NK-92 treated with Interleukin-12 subunit alpha and Interleukin-12 subunit beta, amount 100 ng/mL, for 24 hours (cell line): ENCODE measurements around the gene OR4A15.

Experiments used
- DNase-seq: peaks from one replicate; lab custom pipeline; 2025; lab: John Stamatoyannopoulos, UW

Gene OR4A15

DNA sequence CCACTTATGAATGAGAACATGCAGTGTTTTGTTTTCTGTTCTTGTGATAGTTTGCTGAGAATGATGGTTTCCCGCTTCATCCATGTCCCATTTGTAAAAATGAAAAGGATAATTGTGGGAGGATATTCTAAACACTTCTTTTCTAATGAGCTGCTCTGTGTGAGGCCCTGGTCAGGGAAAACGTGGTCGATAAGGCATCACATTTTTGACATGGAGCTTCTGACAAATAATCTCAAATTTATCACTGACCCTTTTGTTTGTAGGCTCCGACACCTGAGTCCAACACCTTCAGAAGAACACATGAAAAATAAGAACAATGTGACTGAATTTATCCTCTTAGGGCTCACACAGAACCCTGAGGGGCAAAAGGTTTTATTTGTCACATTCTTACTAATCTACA is at the start of gene OR4A15:
Gene OR4A15, plus strand, starts transcription at position 301 of the 400 bp plus-strand sequence. Its CDS starts 0 bp downstream, at position 301.
- no peak for DNase-seq

DNA sequence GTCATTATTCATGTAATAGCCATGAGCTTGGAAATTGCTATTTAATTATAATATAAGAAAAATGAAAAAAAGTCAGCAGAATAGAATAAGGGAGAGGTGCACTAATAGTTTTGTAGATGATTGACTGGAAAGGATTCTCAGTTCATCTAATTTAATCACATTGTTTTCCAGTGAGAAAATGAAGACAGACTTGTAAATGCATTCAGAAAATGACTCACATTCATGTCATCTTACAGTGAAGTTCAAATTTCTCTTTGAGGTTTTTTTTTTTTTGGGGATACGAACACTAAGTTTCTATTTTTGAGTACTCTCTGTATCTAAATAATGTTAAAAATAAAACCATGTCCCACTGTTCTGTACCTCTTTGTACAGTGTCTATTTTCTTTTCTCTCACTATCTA is 43.3 kb upstream of the OR4A15 start:
- DNase-seq: no peak

DNA sequence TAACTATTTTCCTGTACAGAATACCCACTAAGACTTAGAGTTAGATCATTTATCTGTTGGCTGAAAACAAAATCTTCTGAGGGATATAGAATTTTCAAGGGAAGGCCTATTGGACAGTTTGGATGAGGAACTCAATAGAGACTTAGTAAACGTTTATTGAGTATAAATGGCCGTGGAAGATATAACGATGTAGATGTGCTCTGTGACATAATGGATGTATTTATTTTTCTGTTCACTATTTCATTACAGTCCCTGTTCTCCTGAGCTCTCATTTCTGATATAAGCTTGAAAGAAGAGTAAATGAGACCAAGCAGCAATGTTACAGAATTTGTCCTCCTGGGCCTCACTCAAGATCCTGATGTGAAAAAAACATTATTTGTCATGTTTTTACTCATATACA is 24.9 kb upstream of the OR4A15 start, which contains the start of gene OR4A16:
Gene OR4A16, plus strand, starts transcription at position 301 of the 400 bp plus-strand sequence. Its CDS starts 0 bp downstream, at position 301.
- DNase-seq: no peak

DNA sequence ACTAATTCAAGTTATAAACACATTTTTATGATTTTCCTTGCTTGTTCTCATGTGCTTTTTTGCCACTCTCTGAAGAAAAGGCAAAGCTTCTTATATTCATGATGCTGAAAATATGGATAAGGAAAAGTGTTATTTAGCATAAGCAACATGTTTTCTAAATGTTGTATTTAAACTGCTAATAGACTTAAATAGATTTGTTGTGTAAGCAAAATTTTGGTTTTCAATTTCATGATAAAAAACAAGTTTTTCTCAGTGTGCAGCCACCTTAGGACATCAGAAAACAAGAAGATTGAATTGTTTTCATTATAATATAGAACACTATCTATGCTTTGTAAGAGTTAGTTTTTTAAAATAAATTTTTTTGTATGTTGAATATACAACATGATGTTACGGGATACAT is 22.5 kb upstream of the OR4A15 start:
- no peak for DNase-seq

DNA sequence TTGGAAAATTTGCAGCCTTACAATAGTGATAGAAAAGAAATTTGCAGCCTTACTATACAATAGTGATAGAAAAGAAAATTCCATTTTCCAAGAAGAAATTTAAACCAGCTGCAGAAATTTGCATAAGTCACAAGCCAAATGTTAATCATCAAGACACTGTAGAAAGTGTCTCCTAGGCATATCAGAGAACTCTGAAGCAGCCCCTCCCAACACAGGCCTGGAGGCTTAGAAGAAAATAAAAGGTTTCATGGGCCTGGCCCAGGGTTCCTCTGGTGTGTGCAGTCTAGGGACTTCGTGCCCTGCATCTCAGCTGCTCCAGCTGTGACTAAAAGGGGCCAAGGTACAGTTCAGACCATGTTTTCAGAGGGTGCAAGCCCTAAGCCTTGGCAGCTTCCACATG is 18.7 kb upstream of the OR4A15 start:
- DNase-seq: no peak

DNA sequence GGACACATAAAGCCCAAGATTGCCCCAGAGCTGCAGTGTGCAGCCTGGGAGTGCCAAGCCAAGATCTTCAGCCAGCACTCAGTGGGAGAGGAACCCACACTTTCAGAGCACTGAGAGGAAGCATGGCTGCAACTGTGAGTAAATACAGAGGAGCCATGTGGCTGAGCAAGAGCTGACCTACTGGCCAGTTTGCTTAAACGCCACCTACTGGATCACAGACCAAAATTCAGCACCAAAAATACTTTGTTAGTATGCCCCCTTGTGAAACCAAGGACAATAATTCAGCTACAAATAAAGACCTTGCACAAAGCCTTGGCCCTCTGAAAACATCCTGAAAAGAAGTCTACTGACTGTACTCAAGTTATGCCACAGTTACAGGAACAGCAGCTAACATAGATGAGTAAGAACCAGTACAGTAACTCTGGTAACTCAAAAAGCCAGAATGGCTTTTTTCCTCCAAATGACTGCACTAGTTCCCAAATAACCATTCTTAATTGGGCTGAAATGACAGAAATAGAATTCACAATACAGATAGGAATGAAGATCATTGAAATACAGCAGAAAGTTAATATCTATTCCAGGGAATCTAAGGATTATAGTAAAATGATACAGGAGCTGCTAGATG is 10.1 kb upstream of the OR4A15 start:
- no peak for DNase-seq

DNA sequence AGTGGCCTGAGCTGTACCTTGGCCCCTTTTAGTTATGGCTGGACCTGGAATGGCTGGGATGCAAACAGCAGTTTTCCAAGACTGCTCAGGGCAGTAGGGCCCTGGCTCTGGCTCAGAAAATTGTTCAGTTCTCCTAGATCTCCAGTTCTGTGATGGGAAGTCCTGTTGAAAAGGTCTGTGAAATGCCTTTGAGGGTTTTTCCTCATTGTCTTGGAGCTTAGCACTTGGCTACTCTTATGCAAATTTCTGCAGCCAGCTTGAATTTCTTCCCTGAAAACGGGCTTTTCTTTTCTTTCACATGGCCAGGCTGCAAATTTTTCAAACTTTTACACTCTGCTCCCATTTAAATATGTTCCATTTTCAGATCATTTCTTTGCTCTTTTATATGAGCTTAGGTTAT is 33.2 kb downstream of the OR4A15 start:
- DNase-seq: no peak
